ENCODE measurements around the gene PCED1A. TPM values are rescaled to one million over a fixed set of nuclear protein-coding genes. Genes with fewer than 3 reads are reported as not detected.

The PCED1A gene
- total and polyA plus RNA-seq, 9 of the 15 experiments (the other 6 are each of a cell fraction or from before 2014, with no cell fraction given), result 1.5 to 11.5 (median 5.9) TPM

DNA sequence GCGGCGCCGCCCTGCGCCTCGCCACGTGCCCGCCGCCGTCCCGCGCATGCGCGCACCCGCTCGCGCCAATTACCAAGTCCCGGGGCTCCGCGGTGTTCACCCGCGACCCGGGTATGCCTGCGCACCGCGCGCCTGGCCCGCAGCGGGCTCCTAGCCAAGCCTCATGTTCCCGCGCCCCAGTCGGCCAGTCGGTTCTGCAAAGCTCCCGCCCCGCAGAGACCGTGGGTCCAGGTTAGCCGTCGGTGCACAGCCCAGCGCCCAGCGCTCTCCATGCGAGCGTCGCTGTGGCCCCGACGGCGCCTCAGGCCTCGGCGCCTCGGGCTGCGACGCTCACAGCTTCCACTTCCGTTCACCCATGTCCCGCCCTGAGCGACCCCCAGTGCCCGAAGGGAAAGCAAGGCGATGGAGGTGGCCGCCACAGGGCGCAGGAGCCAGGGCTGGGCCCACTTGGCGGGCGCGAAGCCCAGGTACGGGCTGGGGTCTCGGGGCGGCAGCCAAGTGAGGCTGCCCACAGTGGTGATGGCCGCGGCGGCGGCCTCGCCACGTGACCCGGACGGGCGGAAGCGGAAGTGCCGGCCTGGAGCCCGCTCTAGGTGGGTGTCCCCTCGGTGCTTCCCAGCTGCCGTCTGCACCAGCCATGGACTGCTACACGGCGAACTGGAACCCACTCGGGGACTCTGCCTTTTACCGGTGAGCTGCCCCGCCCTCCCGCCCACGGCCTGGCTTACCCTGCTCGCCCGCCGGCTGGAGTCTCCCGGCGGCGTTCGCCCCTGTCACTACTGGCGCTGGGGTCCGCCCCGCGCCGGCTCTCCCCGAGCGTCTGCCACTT is at the start of gene PCED1A, which contains the start of gene VPS16 (continued):
- TF ChIP-seq, protein P1, sequence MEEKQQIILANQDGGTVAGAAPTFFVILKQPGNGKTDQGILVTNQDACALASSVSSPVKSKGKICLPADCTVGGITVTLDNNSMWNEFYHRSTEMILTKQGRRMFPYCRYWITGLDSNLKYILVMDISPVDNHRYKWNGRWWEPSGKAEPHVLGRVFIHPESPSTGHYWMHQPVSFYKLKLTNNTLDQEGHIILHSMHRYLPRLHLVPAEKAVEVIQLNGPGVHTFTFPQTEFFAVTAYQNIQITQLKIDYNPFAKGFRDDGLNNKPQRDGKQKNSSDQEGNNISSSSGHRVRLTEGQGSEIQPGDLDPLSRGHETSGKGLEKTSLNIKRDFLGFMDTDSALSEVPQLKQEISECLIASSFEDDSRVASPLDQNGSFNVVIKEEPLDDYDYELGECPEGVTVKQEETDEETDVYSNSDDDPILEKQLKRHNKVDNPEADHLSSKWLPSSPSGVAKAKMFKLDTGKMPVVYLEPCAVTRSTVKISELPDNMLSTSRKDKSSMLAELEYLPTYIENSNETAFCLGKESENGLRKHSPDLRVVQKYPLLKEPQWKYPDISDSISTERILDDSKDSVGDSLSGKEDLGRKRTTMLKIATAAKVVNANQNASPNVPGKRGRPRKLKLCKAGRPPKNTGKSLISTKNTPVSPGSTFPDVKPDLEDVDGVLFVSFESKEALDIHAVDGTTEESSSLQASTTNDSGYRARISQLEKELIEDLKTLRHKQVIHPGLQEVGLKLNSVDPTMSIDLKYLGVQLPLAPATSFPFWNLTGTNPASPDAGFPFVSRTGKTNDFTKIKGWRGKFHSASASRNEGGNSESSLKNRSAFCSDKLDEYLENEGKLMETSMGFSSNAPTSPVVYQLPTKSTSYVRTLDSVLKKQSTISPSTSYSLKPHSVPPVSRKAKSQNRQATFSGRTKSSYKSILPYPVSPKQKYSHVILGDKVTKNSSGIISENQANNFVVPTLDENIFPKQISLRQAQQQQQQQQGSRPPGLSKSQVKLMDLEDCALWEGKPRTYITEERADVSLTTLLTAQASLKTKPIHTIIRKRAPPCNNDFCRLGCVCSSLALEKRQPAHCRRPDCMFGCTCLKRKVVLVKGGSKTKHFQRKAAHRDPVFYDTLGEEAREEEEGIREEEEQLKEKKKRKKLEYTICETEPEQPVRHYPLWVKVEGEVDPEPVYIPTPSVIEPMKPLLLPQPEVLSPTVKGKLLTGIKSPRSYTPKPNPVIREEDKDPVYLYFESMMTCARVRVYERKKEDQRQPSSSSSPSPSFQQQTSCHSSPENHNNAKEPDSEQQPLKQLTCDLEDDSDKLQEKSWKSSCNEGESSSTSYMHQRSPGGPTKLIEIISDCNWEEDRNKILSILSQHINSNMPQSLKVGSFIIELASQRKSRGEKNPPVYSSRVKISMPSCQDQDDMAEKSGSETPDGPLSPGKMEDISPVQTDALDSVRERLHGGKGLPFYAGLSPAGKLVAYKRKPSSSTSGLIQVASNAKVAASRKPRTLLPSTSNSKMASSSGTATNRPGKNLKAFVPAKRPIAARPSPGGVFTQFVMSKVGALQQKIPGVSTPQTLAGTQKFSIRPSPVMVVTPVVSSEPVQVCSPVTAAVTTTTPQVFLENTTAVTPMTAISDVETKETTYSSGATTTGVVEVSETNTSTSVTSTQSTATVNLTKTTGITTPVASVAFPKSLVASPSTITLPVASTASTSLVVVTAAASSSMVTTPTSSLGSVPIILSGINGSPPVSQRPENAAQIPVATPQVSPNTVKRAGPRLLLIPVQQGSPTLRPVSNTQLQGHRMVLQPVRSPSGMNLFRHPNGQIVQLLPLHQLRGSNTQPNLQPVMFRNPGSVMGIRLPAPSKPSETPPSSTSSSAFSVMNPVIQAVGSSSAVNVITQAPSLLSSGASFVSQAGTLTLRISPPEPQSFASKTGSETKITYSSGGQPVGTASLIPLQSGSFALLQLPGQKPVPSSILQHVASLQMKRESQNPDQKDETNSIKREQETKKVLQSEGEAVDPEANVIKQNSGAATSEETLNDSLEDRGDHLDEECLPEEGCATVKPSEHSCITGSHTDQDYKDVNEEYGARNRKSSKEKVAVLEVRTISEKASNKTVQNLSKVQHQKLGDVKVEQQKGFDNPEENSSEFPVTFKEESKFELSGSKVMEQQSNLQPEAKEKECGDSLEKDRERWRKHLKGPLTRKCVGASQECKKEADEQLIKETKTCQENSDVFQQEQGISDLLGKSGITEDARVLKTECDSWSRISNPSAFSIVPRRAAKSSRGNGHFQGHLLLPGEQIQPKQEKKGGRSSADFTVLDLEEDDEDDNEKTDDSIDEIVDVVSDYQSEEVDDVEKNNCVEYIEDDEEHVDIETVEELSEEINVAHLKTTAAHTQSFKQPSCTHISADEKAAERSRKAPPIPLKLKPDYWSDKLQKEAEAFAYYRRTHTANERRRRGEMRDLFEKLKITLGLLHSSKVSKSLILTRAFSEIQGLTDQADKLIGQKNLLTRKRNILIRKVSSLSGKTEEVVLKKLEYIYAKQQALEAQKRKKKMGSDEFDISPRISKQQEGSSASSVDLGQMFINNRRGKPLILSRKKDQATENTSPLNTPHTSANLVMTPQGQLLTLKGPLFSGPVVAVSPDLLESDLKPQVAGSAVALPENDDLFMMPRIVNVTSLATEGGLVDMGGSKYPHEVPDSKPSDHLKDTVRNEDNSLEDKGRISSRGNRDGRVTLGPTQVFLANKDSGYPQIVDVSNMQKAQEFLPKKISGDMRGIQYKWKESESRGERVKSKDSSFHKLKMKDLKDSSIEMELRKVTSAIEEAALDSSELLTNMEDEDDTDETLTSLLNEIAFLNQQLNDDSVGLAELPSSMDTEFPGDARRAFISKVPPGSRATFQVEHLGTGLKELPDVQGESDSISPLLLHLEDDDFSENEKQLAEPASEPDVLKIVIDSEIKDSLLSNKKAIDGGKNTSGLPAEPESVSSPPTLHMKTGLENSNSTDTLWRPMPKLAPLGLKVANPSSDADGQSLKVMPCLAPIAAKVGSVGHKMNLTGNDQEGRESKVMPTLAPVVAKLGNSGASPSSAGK (IDR thresholded peaks at IDR 0.05), result peak; percentile 88
- no peak for TF ChIP-seq MAFK (IDR thresholded peaks at IDR 0.05; ENCODE audit: low read length)
- TF ChIP-seq, protein P2, sequence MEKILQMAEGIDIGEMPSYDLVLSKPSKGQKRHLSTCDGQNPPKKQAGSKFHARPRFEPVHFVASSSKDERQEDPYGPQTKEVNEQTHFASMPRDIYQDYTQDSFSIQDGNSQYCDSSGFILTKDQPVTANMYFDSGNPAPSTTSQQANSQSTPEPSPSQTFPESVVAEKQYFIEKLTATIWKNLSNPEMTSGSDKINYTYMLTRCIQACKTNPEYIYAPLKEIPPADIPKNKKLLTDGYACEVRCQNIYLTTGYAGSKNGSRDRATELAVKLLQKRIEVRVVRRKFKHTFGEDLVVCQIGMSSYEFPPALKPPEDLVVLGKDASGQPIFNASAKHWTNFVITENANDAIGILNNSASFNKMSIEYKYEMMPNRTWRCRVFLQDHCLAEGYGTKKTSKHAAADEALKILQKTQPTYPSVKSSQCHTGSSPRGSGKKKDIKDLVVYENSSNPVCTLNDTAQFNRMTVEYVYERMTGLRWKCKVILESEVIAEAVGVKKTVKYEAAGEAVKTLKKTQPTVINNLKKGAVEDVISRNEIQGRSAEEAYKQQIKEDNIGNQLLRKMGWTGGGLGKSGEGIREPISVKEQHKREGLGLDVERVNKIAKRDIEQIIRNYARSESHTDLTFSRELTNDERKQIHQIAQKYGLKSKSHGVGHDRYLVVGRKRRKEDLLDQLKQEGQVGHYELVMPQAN (IDR thresholded peaks at IDR 0.05; ENCODE audit: borderline replicate concordance), result no peak
- TF ChIP-seq, protein P3, sequence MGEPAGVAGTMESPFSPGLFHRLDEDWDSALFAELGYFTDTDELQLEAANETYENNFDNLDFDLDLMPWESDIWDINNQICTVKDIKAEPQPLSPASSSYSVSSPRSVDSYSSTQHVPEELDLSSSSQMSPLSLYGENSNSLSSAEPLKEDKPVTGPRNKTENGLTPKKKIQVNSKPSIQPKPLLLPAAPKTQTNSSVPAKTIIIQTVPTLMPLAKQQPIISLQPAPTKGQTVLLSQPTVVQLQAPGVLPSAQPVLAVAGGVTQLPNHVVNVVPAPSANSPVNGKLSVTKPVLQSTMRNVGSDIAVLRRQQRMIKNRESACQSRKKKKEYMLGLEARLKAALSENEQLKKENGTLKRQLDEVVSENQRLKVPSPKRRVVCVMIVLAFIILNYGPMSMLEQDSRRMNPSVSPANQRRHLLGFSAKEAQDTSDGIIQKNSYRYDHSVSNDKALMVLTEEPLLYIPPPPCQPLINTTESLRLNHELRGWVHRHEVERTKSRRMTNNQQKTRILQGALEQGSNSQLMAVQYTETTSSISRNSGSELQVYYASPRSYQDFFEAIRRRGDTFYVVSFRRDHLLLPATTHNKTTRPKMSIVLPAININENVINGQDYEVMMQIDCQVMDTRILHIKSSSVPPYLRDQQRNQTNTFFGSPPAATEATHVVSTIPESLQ (CRISPR knock-in tag; IDR thresholded peaks at IDR 0.05), result no peak
- no peak for TF ChIP-seq NFATC3 (IDR thresholded peaks at IDR 0.05)
